Fibroblast of skin of left biceps (primary cell): ENCODE data around the gene CORO6.

Experiments
- DNase-seq, 2 experiments: peaks; one replicate each; pipeline ENCODE4 v3.0.0-alpha.2; 2013; ENCODE audit warnings: low read depth in 2 of 2

Gene CORO6

GRCh38 chr17:29590411-29591145 is 32.1 kb downstream of the CORO6 start:
- DNase-seq, result no peak

GRCh38 chr17:29589524-29590410 is 32.9 kb downstream of the CORO6 start, which contains the start of gene GIT1:
GIT1 (minus strand) TSS chr17:29589648; CDS start chr17:29589378, 270 bp downstream.
- peak in 1 of 2 experiments; percentile 52 for DNase-seq

GRCh38 chr17:29588562-29589411 is 33.9 kb downstream of the CORO6 start:
- no peak for DNase-seq

- DNase-seq, result no peak
Measured at GRCh38 chr17:29588017-29588561, 34.6 kb downstream of the CORO6 start.

GRCh38 chr17:29587591-29587990 is 35.1 kb downstream of the CORO6 start:
- DNase-seq, result no peak

GRCh38 chr17:29586676-29587469 is 35.8 kb downstream of the CORO6 start:
- DNase-seq, result no peak

- DNase-seq, result no peak
Measured at GRCh38 chr17:29585080-29585751, 37.5 kb downstream of the CORO6 start.

GRCh38 chr17:29584452-29585079 is 38.1 kb downstream of the CORO6 start:
- no peak for DNase-seq

GRCh38 chr17:29583324-29584248 is 39.1 kb downstream of the CORO6 start:
- no peak for DNase-seq

- no peak for DNase-seq
Measured at GRCh38 chr17:29582772-29583171, 39.9 kb downstream of the CORO6 start.

- no peak for DNase-seq
Measured at GRCh38 chr17:29582254-29582765, 40.4 kb downstream of the CORO6 start.

- DNase-seq, result no peak
Measured at GRCh38 chr17:29581583-29582253, 41.0 kb downstream of the CORO6 start.

GRCh38 chr17:29579866-29580771 is 42.6 kb downstream of the CORO6 start:
- DNase-seq, result no peak

GRCh38 chr17:29578626-29579485 is 43.9 kb downstream of the CORO6 start:
- no peak for DNase-seq

- DNase-seq, result no peak
Measured at GRCh38 chr17:29577385-29578211, 45.1 kb downstream of the CORO6 start.
